D721Med (cell line): ENCODE data around the gene ARHGDIB.

Experiments used
- DNase-seq: peaks from one replicate; pipeline ENCODE4 v3.0.0; 2011; ENCODE audit warnings: low spot score; ENCODE audit not compliant: insufficient read length
- FAIRE-seq: peaks from 2 replicates; lab custom pipeline; 2011; peaks lifted over from hg19 to GRCh38; lab: Jason Lieb, UNC
- TF ChIP-seq, protein P1 (sequence below): IDR thresholded peaks from 2 replicates; pipeline ENCODE4 v1.5.1; 2012; ENCODE audit warnings: mild to moderate bottlenecking, control low read depth; ENCODE audit not compliant: insufficient read depth; ENCODE audit errors: missing control alignments

ARHGDIB gene

DNA sequence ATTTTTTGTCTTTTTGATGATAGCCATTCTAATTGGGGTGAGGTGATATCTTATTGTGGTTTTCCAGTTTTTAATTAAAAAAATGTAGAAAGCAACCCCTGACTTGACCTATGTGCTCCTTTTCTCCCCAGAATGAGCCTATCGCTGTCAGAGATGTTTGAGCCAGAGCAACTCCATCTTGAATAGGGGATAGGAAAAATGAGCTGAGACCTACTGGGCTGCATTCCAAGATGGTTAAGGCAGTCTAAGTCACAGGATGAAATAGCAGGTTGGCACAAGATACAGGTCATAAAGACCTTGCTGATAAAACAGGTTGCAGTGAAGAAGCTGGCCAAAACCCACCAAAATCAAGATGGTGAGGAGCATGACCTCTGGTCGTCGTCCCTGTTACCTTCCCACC, 36.9 kb downstream of the ARHGDIB start:
- no peak for FAIRE-seq
- TF ChIP-seq, protein P1, sequence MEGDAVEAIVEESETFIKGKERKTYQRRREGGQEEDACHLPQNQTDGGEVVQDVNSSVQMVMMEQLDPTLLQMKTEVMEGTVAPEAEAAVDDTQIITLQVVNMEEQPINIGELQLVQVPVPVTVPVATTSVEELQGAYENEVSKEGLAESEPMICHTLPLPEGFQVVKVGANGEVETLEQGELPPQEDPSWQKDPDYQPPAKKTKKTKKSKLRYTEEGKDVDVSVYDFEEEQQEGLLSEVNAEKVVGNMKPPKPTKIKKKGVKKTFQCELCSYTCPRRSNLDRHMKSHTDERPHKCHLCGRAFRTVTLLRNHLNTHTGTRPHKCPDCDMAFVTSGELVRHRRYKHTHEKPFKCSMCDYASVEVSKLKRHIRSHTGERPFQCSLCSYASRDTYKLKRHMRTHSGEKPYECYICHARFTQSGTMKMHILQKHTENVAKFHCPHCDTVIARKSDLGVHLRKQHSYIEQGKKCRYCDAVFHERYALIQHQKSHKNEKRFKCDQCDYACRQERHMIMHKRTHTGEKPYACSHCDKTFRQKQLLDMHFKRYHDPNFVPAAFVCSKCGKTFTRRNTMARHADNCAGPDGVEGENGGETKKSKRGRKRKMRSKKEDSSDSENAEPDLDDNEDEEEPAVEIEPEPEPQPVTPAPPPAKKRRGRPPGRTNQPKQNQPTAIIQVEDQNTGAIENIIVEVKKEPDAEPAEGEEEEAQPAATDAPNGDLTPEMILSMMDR: no peak

DNA sequence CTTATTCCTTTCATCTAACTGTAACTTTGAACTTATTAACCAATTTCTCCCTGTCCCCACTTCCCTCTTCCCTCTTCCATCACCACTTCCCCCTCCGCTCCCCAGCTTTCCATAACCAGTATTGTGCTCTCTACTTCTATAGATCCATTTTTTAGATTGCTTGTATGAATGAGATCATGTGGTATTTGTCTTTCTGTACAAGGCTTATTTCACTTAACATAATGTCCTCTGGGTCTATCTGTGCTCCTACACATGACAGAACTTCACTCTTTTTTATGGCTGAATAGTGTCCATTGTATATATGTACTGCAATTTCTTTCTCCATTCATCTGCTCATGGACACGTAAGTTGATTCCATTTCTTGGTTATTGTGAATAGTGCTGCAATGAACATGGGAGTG, 37.5 kb downstream of the ARHGDIB start:
- TF ChIP-seq, protein P1: no peak
- DNase-seq: no peak
- no peak for FAIRE-seq

More for the DNA sequence above, 36.9 kb downstream of the ARHGDIB start:
- no peak for DNase-seq

DNA sequence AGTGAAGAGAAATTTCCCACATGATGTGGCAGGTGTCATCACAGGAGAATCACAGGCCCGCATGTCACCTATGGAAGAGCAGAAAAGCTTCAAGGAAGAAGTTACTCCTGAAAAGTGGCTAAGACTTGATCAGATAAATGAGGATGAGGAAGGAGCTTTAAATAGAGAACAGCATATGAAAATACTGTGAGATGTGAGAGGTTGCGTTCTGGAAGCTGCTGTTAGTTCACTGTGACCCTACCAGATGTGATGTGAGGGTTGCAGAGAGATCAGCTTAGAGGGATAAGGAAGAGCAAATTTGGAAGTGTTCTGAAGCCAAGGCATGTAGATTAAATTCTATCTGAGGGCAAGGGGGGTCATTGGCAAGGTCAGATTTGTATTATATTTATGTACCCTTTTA, 40.2 kb downstream of the ARHGDIB start:
- TF ChIP-seq, protein P1: no peak
- DNase-seq (no peak), FAIRE-seq (no peak)

DNA sequence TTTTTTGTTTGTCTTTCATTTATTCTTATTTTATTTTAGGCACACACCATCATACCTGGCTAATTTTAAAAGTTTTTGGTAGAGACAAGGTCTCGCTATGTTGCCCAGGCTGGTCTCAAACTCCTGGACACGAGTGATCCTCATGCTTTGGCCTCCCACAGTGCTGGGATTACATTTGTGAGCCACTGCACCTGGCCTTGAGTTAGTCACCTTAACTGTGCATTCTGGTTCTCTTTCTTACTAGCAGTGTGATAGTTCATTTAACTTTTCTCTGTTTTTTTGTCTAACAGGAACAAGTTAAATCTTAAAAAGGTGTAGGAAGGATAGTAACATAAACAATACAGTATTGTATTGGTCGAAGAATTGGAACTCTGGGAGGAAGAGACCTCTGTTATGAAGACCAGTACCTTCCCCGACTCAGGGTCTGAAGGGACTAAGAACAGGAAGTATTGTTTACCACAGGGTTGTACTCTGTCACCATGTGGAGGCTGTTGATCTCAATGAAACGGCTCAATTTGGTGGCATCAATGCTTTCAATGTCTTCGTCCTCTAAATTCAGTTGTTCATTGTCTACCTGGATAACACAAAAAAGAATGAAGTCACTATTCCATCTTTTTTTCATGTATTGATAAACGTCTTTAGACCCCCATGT, 40.8 kb downstream of the ARHGDIB start:
- FAIRE-seq (no peak), DNase-seq (no peak)
- TF ChIP-seq, protein P1: no peak

DNA sequence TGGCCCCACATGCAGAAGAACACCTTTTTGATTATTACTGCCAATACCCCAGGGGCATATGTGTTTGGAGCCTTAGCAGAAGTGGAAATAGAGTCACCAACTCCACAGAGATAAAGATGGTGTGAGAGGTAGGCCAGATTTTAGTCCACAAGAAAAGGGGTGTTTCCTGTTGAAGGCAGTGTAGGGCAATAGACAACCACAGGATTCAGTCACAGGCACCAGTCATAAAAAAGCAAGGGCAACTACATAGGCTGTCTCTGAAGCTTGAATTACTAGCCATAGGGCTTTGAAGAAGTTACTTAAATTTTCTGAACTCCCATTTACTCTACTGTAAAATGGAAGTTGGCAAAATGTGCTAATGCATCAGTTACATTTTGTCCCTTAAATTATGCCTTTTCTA, 41.9 kb downstream of the ARHGDIB start:
- no peak for FAIRE-seq
- DNase-seq: no peak
- TF ChIP-seq, protein P1: no peak

DNA sequence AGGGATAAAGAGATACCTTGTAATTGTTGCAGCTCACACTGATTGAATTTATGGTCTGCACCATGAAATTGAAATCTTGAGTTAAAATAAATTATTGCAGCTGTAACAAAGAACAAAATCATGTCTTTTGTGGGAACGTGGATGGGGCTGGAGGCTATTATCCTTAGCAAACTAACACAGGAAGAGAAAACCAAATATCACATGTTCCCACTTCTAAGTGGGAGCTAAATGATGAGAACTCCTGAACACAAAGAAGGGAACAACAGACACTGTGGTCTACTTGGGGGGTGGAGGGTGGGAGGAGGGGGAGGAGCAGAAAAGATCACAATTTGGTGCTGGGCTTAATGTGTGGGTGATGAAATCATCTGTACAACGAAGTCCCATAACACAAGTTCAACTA, 45.7 kb downstream of the ARHGDIB start:
- DNase-seq: no peak
- TF ChIP-seq, protein P1: no peak
- FAIRE-seq: no peak

DNA sequence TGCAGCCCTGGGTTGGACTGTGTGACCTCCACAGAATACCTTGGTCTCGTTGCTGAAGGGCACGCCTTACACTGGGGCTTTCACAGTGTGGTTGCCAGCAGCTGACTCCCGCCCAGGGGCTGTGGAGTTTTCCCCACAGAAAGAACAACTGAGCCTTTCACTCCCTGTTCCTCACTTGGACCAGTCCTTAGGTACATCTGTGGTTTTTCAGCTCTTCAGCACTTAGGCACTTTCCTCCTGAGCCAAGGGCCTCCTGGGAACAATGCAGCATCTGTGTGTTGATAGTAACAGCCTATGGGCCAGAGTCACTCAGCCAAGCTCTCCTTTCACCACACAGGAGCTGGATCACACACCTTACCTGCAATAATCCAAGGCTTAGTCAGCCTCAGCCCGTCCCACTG, 48.0 kb downstream of the ARHGDIB start:
- TF ChIP-seq, protein P1: no peak
- DNase-seq (no peak), FAIRE-seq (no peak)
